K562 (cell line): Measurements from ENCODE around the gene TYROBP.

ENCODE experiments used
- BRCA1 ChIP-seq, 2 experiments: fragments of 450-650 bp in 1 of 2; sonication (generic) in 1 of 2; formaldehyde crosslinking in 1 of 2; IDR thresholded peaks; 2 replicates each; pipeline versions ENCODE4 v1.5.0 to v1.6.1; 2017 to 2020; ENCODE audit warnings: mild to moderate bottlenecking in 1 of 2, missing genetic modification reagents in 1 of 2
- CBX3 ChIP-seq, 2 experiments: IDR thresholded peaks; 1 replicate in 1 of 2; 2 replicates in 1 of 2; pipeline ENCODE4 v1.6.1; 2012; ENCODE audit warnings: inconsistent platforms in 2 of 2, low read length in 2 of 2, borderline replicate concordance in 1 of 2, control low read depth in 1 of 2
- CHD7 ChIP-seq: fragments of 200-600 bp; sonication (generic); IDR thresholded peaks from one replicate; pipeline ENCODE4 v1.6.1; 2012; ENCODE audit warnings: mild to moderate bottlenecking, low read depth, low read length, inconsistent platforms
- CLOCK ChIP-seq: fragments of 250-450 bp; sonication (Bioruptor Pico); IDR thresholded peaks from 2 replicates; pipeline ENCODE4 v1.4.0; 2020; ENCODE audit warnings: mild to moderate bottlenecking, moderate library complexity, borderline replicate concordance
- CREB1 ChIP-seq, 2 experiments: sonication (generic) in 1 of 2; formaldehyde crosslinking in 1 of 2; IDR thresholded peaks; 2 replicates each; pipeline versions ENCODE4 v1.6.1 to v1.8.0; 2012 to 2022; ENCODE audit warnings: inconsistent platforms in 1 of 2, mild to moderate bottlenecking in 1 of 2, missing genetic modification reagents in 1 of 2, moderate library complexity in 1 of 2
- CTCF ChIP-seq, 3 experiments: IDR thresholded peaks in 2 of 3; conservative IDR thresholded peaks in 1 of 3; 2 replicates each; pipeline ENCODE4 v1.5.1; 2011 to 2012; ENCODE audit warnings: low read length in 3 of 3, mild to moderate bottlenecking in 3 of 3, control low read depth in 2 of 3, improper control_type of control experiment in 1 of 3, inconsistent platforms in 1 of 3, low read depth in 1 of 3, mixed read lengths in 1 of 3, moderate library complexity in 1 of 3; ENCODE audit not compliant: insufficient read depth in 2 of 3
- GATA2 ChIP-seq: sonication (generic); formaldehyde crosslinking; IDR thresholded peaks from 2 replicates; pipeline ENCODE4 v1.4.0; 2020; ENCODE audit warnings: mild to moderate bottlenecking, missing genetic modification reagents
- GTF2F1 ChIP-seq: IDR thresholded peaks from 2 replicates; pipeline ENCODE4 v1.6.1; 2011; ENCODE audit warnings: low read depth, low read length, improper control_type of control experiment
- RCOR1 ChIP-seq, 2 experiments: IDR thresholded peaks; 2 replicates each; pipeline ENCODE4 v1.6.1; 2012; ENCODE audit warnings: low read depth in 2 of 2, low read length in 2 of 2, borderline replicate concordance in 1 of 2, improper control_type of control experiment in 1 of 2
- ZKSCAN8 ChIP-seq: fragments of 200-800 bp; sonication (Bioruptor generic); IDR thresholded peaks from 2 replicates; pipeline ENCODE4 v1.6.1; 2016; ENCODE audit warnings: missing genetic modification characterization, missing compliant biosample characterization
- ZNF232 ChIP-seq: sonication (generic); formaldehyde crosslinking; IDR thresholded peaks from 2 replicates; pipeline ENCODE4 v1.8.0; 2022; ENCODE audit warnings: mild to moderate bottlenecking, missing genetic modification reagents
- ZNF511 ChIP-seq: sonication (generic); formaldehyde crosslinking; IDR thresholded peaks from 2 replicates; pipeline ENCODE4 v1.8.0; 2022; ENCODE audit warnings: mild to moderate bottlenecking, missing genetic modification reagents

- TF ChIP-seq ZNF511 (CRISPR knock-in tag) = no peak
- no peak for TF ChIP-seq CTCF (IDR thresholded peaks at IDR 0.05 in 2 of 3, conservative IDR thresholded peaks at IDR 0.05 in 1 of 3; ENCODE audit: insufficient read depth in 2 of 3, low read depth in 1 of 3, low read length in 3 of 3)
- no peak for TF ChIP-seq CHD7
- TF ChIP-seq ZKSCAN8 = no peak
- TF ChIP-seq GATA2 (CRISPR knock-in tag) = no peak
- TF ChIP-seq GTF2F1 = no peak
- TF ChIP-seq RCOR1 (IDR thresholded peaks at IDR 0.05; ENCODE audit: borderline replicate concordance in 1 of 2, low read depth in 2 of 2, low read length in 2 of 2) = no peak
- no peak for TF ChIP-seq CLOCK (CRISPR knock-in tag)
- TF ChIP-seq ZNF232 (CRISPR knock-in tag) = no peak
- TF ChIP-seq CREB1 (IDR thresholded peaks at IDR 0.05) = no peak
- no peak for TF ChIP-seq CREB1 (CRISPR knock-in tag; IDR thresholded peaks at IDR 0.05)
- TF ChIP-seq BRCA1 (IDR thresholded peaks at IDR 0.05) = no peak
- TF ChIP-seq BRCA1 (CRISPR knock-in tag; IDR thresholded peaks at IDR 0.05) = no peak
- TF ChIP-seq CBX3 (IDR thresholded peaks at IDR 0.05; ENCODE audit: borderline replicate concordance in 1 of 2, low read length in 2 of 2) = no peak
Measured at GRCh38 chr19:35955881-35956634, 48.0 kb upstream of the TYROBP start.
